MCF 10A (cell line): ENCODE results near the gene GPR65. TPM values are rescaled to one million over a fixed set of nuclear protein-coding genes. Genes with fewer than 3 reads are reported as not detected.

Experiments used
- BruUV-seq: library from RNA; stranded (reverse); fragments of 400-500 nt; replicated peaks from 2 replicates; lab custom pipeline; 2021; lab: Mats Ljungman, UMichigan
- CTCF ChIA-PET: fragments of 300-600 bp; sonication (Branson Sonifier 250); formaldehyde crosslinking; extraction: SDS; loops from one replicate; lab custom pipeline; 2021; ENCODE audit warnings: antibody characterized with exemption, inconsistent platforms; lab: Yijun Ruan, JAX
- POLR2A ChIA-PET: fragments of 300-600, 350-650 bp; sonication (Branson Sonifier 250); formaldehyde crosslinking; extraction: SDS; loops from one replicate; lab custom pipeline; 2020; ENCODE audit warnings: antibody characterized with exemption, inconsistent platforms; lab: Yijun Ruan, JAX
- DNase-seq: peaks from one replicate; pipeline ENCODE4 v3.0.0-alpha.2; 2018; ENCODE audit not compliant: unreplicated experiment
- H3K27ac Mint-ChIP-seq: one replicate; pipeline ENCODE4 v1.8.0; 2022; ENCODE audit warnings: mild to moderate bottlenecking, low read depth, mixed read lengths; ENCODE audit not compliant: unreplicated experiment
- H3K27me3 Mint-ChIP-seq: one replicate; pipeline ENCODE4 v1.8.0; 2022; ENCODE audit warnings: mixed read lengths; ENCODE audit not compliant: insufficient read depth, unreplicated experiment
- H3K36me3 Mint-ChIP-seq: one replicate; pipeline ENCODE4 v1.8.0; 2022; ENCODE audit warnings: mild to moderate bottlenecking, moderate library complexity, mixed read lengths; ENCODE audit not compliant: insufficient read depth, unreplicated experiment
- H3K4me1 Mint-ChIP-seq: one replicate; pipeline ENCODE4 v1.8.0; 2022; ENCODE audit warnings: mixed read lengths; ENCODE audit not compliant: insufficient read depth, unreplicated experiment
- H3K4me3 Mint-ChIP-seq: one replicate; pipeline ENCODE4 v1.8.0; 2022; ENCODE audit warnings: mild to moderate bottlenecking, moderate library complexity, mixed read lengths; ENCODE audit not compliant: unreplicated experiment
- H3K9me3 Mint-ChIP-seq: one replicate; pipeline ENCODE4 v1.8.0; 2022; ENCODE audit warnings: mixed read lengths; ENCODE audit not compliant: unreplicated experiment
- CTCF ChIP-seq: fragments of 200-600 bp; IDR thresholded peaks from one replicate; pipeline ENCODE4 v1.8.0; 2022; ENCODE audit warnings: antibody characterized with exemption, mild to moderate bottlenecking; ENCODE audit not compliant: unreplicated experiment
- intact Hi-C: fragments of 100-400 bp; cut with micrococcal nuclease; formaldehyde crosslinking; loops from 2 replicates; pipeline ENCODE4 v1.14.1; 2022
- total RNA-seq: library from RNA; stranded (reverse); gene quantifications from 2 replicates; pipeline ENCODE4 v1.2.3, GENCODE V29; 2022

Gene GPR65
- total RNA-seq, 1 experiment from 2014 or later, result not detected

GRCh38 chr14:88037325-88037724 is 32.4 kb downstream of the GPR65 start:
- H3K27me3 Mint-ChIP-seq, result peaks cover 16% of the 10 kb centered on the region
- CTCF ChIA-PET, result interaction anchor here (0.9 kb wide), 1 partner anchor 23 kb away, joined by 3 read pairs; no protein-coding TSS in a partner anchor
- no peak overlapping the region for H3K4me3 Mint-ChIP-seq
- H3K9me3 Mint-ChIP-seq, result no peaks in the 10 kb centered on the region
- POLR2A ChIA-PET, result no interaction called here
- no peaks in the 10 kb centered on the region for H3K4me1 Mint-ChIP-seq
- DNase-seq, result no peak
- H3K27ac Mint-ChIP-seq, result no peak overlapping the region
- no peak for TF ChIP-seq CTCF
- intact Hi-C loops, result no loop called here
- BruUV-seq, result no TSS peak
- H3K36me3 Mint-ChIP-seq, result no peaks in the 10 kb centered on the region

- TF ChIP-seq CTCF, result no peak
- POLR2A ChIA-PET, result no interaction called here
- no peaks in the 10 kb centered on the region for H3K4me1 Mint-ChIP-seq
- DNase-seq, result no peak
- no peak overlapping the region for H3K27ac Mint-ChIP-seq
- H3K27me3 Mint-ChIP-seq, result peaks cover 16% of the 10 kb centered on the region
- no peak overlapping the region for H3K4me3 Mint-ChIP-seq
- CTCF ChIA-PET, result interaction anchor here (0.7 kb wide), 1 partner anchor 26 kb away, joined by 3 read pairs; no protein-coding TSS in a partner anchor
- H3K9me3 Mint-ChIP-seq, result no peaks in the 10 kb centered on the region
- BruUV-seq, result no TSS peak
- intact Hi-C loops, result no loop called here
- no peaks in the 10 kb centered on the region for H3K36me3 Mint-ChIP-seq
Measured at GRCh38 chr14:88039197-88039596, 34.3 kb downstream of the GPR65 start.

GRCh38 chr14:88040146-88040545 is 35.2 kb downstream of the GPR65 start:
- Mint-ChIP-seq H3K9me3 (no peaks in the 10 kb centered on the region), H3K27me3 (peaks cover 16% of the 10 kb centered on the region), H3K4me3 (no peak overlapping the region), H3K27ac (no peak overlapping the region), H3K36me3 (no peaks in the 10 kb centered on the region), H3K4me1 (no peaks in the 10 kb centered on the region)
- no peak for TF ChIP-seq CTCF
- DNase-seq, result no peak
- no TSS peak for BruUV-seq
- CTCF ChIA-PET, result no interaction called here
- POLR2A ChIA-PET, result no interaction called here
- intact Hi-C loops, result no loop called here

- no peak for DNase-seq
- CTCF ChIA-PET, result interaction anchor here (1.3 kb wide), 1 partner anchor 11 kb away, joined by 3 read pairs; no protein-coding TSS in a partner anchor
- POLR2A ChIA-PET, result no interaction called here
Measured at GRCh38 chr14:88043529-88044443, 38.9 kb downstream of the GPR65 start.

More at GRCh38 chr14:88043529-88044443, 38.9 kb downstream of the GPR65 start:
- peaks cover 9% of the 10 kb centered on the region for H3K27me3 Mint-ChIP-seq
- H3K27ac Mint-ChIP-seq, result no peak overlapping the region
- no peaks in the 10 kb centered on the region for H3K36me3 Mint-ChIP-seq
- H3K9me3 Mint-ChIP-seq, result no peaks in the 10 kb centered on the region
- no peak for TF ChIP-seq CTCF
- no peaks in the 10 kb centered on the region for H3K4me1 Mint-ChIP-seq
- intact Hi-C loops, result no loop called here
- BruUV-seq, result no TSS peak
- H3K4me3 Mint-ChIP-seq, result no peak overlapping the region
